Measurements from ENCODE around the gene ZSCAN12. TPM values are rescaled to one million over a fixed set of nuclear protein-coding genes. Genes with fewer than 3 reads are reported as not detected.

ZSCAN12 gene
- 0.81 TPM for total RNA-seq (2021; ENCODE audit: unreplicated experiment)
- polyA plus RNA-seq (2012): 0.15 and 0.40 TPM in 2 replicates
- Bru-seq, nascent RNA: percentile 42 among the genes with signal in this experiment
- BruChase-seq, experiment 1, labeled RNA remaining after a 6-hour chase: percentile 24 among the genes with signal in this experiment
- BruChase-seq, experiment 2, labeled RNA remaining after a 2-hour chase: percentile 39 among the genes with signal in this experiment
- long read RNA-seq, partial matches to known transcripts: 0 of 5 reads
- long read RNA-seq, other reads (novel, unspliced or antisense): 5 of 5 reads

DNA sequence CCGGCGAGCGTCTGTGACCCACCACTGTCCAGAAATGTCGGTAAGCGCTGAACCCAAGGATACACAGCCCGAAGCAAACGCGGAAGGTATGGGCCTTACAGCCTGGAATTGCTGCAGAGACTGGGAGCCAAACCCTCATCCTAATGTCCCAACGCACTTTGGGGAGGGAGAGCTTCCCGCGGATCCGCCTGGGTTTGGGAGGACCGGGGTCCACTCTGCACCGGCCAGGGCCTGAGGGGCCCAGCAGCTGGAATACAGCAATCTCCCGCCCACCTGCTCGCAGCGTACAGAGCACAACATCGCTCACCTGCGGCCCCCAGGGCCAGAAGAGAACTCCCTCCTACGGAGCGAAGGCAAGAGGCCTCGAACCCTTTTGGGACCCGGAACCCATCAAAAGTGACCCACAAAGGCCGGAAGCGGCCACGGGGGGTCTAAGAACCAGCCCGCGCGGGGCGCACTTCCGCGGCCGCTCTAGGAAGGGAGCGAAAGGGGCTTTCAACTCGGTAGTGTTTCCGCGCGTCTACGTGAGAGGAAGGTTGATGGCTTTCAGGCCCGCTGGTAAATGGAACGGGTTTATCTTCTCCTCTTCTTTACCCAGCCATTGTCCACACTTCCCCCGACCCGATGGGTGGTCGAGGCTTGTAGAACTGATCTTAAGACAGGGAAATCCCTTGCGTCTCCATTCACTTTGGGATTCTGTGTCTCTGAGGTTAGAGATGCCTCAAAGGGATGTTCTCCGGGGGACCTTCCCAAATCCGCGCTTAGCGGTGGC is at the start of gene ZSCAN12:
ZSCAN12 (minus strand) TSS at position 398 of the 772 bp plus-strand sequence. CDS start 1,342 bp downstream, outside the sequence.
- H3K79me2 ChIP-seq (ENCODE audit: insufficient read depth, low read length): no peaks in the 10 kb centered on the region
- no peak for DNase-seq (ENCODE audit: low read depth, low spot score)
- no peaks in the 10 kb centered on the region for H3K9me3 ChIP-seq (ENCODE audit: control insufficient read depth in 1 of 2, insufficient read depth in 1 of 2, low read depth in 1 of 2, low read length in 2 of 2)
- H2AFZ ChIP-seq (ENCODE audit: low read depth, low read length, poor library complexity, severe bottlenecking): no peak within 1 kb of the TSS
- H3K27ac ChIP-seq (ENCODE audit: low read depth, low read length): no peak within 1 kb of the TSS
- H3K4me1 ChIP-seq (ENCODE audit: control insufficient read depth in 1 of 2, insufficient read depth in 2 of 2, low read length in 2 of 2): peaks cover 0 to 14% of the 10 kb centered on the region in 2 experiments; a peak in 2 of 4 replicates
- POLR2A ChIA-PET: no interaction called here
- no peaks in the 10 kb centered on the region for H3K9me2 ChIP-seq (ENCODE audit: insufficient read depth)
- TF ChIP-seq, protein P1, sequence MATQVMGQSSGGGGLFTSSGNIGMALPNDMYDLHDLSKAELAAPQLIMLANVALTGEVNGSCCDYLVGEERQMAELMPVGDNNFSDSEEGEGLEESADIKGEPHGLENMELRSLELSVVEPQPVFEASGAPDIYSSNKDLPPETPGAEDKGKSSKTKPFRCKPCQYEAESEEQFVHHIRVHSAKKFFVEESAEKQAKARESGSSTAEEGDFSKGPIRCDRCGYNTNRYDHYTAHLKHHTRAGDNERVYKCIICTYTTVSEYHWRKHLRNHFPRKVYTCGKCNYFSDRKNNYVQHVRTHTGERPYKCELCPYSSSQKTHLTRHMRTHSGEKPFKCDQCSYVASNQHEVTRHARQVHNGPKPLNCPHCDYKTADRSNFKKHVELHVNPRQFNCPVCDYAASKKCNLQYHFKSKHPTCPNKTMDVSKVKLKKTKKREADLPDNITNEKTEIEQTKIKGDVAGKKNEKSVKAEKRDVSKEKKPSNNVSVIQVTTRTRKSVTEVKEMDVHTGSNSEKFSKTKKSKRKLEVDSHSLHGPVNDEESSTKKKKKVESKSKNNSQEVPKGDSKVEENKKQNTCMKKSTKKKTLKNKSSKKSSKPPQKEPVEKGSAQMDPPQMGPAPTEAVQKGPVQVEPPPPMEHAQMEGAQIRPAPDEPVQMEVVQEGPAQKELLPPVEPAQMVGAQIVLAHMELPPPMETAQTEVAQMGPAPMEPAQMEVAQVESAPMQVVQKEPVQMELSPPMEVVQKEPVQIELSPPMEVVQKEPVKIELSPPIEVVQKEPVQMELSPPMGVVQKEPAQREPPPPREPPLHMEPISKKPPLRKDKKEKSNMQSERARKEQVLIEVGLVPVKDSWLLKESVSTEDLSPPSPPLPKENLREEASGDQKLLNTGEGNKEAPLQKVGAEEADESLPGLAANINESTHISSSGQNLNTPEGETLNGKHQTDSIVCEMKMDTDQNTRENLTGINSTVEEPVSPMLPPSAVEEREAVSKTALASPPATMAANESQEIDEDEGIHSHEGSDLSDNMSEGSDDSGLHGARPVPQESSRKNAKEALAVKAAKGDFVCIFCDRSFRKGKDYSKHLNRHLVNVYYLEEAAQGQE (IDR thresholded peaks at IDR 0.05; ENCODE audit: low read depth): no peak
- TF ChIP-seq RAD21 (IDR thresholded peaks at IDR 0.05; ENCODE audit: low read depth): no peak
- TF ChIP-seq CEBPB (IDR thresholded peaks at IDR 0.05; ENCODE audit: low read depth): no peak
- no peak for TF ChIP-seq SRF (IDR thresholded peaks at IDR 0.05; ENCODE audit: low read depth)
- TF ChIP-seq SP1 (IDR thresholded peaks at IDR 0.05; ENCODE audit: low read depth): no peak
- no peak for TF ChIP-seq CBX3 (IDR thresholded peaks at IDR 0.05; ENCODE audit: low read depth)
- TF ChIP-seq FOSL1 (IDR thresholded peaks at IDR 0.05; ENCODE audit: low read depth): no peak
- no peak for TF ChIP-seq SIN3A (IDR thresholded peaks at IDR 0.05; ENCODE audit: low read depth)
- TF ChIP-seq, protein P2, sequence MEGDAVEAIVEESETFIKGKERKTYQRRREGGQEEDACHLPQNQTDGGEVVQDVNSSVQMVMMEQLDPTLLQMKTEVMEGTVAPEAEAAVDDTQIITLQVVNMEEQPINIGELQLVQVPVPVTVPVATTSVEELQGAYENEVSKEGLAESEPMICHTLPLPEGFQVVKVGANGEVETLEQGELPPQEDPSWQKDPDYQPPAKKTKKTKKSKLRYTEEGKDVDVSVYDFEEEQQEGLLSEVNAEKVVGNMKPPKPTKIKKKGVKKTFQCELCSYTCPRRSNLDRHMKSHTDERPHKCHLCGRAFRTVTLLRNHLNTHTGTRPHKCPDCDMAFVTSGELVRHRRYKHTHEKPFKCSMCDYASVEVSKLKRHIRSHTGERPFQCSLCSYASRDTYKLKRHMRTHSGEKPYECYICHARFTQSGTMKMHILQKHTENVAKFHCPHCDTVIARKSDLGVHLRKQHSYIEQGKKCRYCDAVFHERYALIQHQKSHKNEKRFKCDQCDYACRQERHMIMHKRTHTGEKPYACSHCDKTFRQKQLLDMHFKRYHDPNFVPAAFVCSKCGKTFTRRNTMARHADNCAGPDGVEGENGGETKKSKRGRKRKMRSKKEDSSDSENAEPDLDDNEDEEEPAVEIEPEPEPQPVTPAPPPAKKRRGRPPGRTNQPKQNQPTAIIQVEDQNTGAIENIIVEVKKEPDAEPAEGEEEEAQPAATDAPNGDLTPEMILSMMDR (IDR thresholded peaks at IDR 0.05 in 2 of 3, conservative IDR thresholded peaks at IDR 0.05 in 1 of 3; ENCODE audit: borderline replicate concordance in 1 of 3, insufficient read depth in 1 of 3, low read depth in 2 of 3, low read length in 2 of 3): no peak
- TF ChIP-seq ELF1 (IDR thresholded peaks at IDR 0.05; ENCODE audit: borderline replicate concordance, low read depth): no peak
- TF ChIP-seq, protein P3, sequence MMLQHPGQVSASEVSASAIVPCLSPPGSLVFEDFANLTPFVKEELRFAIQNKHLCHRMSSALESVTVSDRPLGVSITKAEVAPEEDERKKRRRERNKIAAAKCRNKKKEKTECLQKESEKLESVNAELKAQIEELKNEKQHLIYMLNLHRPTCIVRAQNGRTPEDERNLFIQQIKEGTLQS (IDR thresholded peaks at IDR 0.05): no peak
- TF ChIP-seq, protein P4, sequence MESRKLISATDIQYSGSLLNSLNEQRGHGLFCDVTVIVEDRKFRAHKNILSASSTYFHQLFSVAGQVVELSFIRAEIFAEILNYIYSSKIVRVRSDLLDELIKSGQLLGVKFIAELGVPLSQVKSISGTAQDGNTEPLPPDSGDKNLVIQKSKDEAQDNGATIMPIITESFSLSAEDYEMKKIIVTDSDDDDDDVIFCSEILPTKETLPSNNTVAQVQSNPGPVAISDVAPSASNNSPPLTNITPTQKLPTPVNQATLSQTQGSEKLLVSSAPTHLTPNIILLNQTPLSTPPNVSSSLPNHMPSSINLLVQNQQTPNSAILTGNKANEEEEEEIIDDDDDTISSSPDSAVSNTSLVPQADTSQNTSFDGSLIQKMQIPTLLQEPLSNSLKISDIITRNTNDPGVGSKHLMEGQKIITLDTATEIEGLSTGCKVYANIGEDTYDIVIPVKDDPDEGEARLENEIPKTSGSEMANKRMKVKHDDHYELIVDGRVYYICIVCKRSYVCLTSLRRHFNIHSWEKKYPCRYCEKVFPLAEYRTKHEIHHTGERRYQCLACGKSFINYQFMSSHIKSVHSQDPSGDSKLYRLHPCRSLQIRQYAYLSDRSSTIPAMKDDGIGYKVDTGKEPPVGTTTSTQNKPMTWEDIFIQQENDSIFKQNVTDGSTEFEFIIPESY (IDR thresholded peaks at IDR 0.05; ENCODE audit: extremely low read depth, insufficient replicate concordance, low read length): no peak
- TF ChIP-seq TCF7L2 (IDR thresholded peaks at IDR 0.05; ENCODE audit: borderline replicate concordance, extremely low read depth, insufficient read depth, insufficient read length): no peak
- no peaks in the 10 kb centered on the region for H3K27me3 ChIP-seq (ENCODE audit: insufficient read depth, low read length)
- RAD21 ChIA-PET (ENCODE audit: low non-redundant PET in 1 of 2, low total read pairs in 2 of 2, uncharacterized antibody in 2 of 2, unreplicated experiment in 2 of 2): no interaction called here
- no peaks in the 10 kb centered on the region for H4K20me1 ChIP-seq (ENCODE audit: insufficient read depth)
- no peak for ATAC-seq
- intact Hi-C loops (cut with micrococcal nuclease): no loop called here
- no TSS peak for BruUV-seq (replicated peaks)
- H3K4me2 ChIP-seq (ENCODE audit: low read length): no peak within 1 kb of the TSS
- H3K9ac ChIP-seq (ENCODE audit: low read length): no peak within 1 kb of the TSS
- no peaks in the 10 kb centered on the region for H3K36me3 ChIP-seq (ENCODE audit: control insufficient read depth in 1 of 2, insufficient read depth in 2 of 2, low read length in 2 of 2)
- CTCF ChIA-PET: no interaction called here
- H3K4me3 ChIP-seq (replicated peaks in 1 of 2; ENCODE audit: low read depth in 1 of 2, low read length in 2 of 2): no peak within 1 kb of the TSS
